H9 (cell line): Measurements from ENCODE around the gene SFXN1. TPM values are rescaled to one million over a fixed set of nuclear protein-coding genes. Genes with fewer than 3 reads are reported as not detected.

Experiments used
- DNase-seq: peaks from one replicate; pipeline ENCODE4 v3.0.0-alpha.2; 2017
- H2AFZ ChIP-seq: one replicate; pipeline ENCODE4 v1.6.1; 2013; ENCODE audit warnings: mild to moderate bottlenecking, low read length, control low read depth, moderate library complexity
- H2AK5ac ChIP-seq: 2 replicates; pipeline ENCODE4 v1.6.1; 2013; ENCODE audit warnings: low read length, control low read depth, mixed read lengths; ENCODE audit not compliant: insufficient read length
- H2BK120ac ChIP-seq: one replicate; pipeline ENCODE4 v1.6.1; 2013; ENCODE audit warnings: low read depth, mild to moderate bottlenecking, low read length, control low read depth, inconsistent platforms; ENCODE audit not compliant: poor library complexity, severe bottlenecking
- H2BK12ac ChIP-seq: 2 replicates; pipeline ENCODE4 v1.6.1; 2013; ENCODE audit warnings: low read length, control low read depth, mixed read lengths, low read depth; ENCODE audit not compliant: insufficient read length
- H2BK15ac ChIP-seq: 2 replicates; pipeline ENCODE4 v1.6.1; 2013; ENCODE audit warnings: low read depth, low read length, control low read depth
- H2BK20ac ChIP-seq: one replicate; pipeline ENCODE4 v1.6.1; 2013; ENCODE audit warnings: low read depth, mild to moderate bottlenecking, low read length, control low read depth, inconsistent platforms; ENCODE audit not compliant: poor library complexity, severe bottlenecking
- H2BK5ac ChIP-seq: 2 replicates; pipeline ENCODE4 v1.6.1; 2013; ENCODE audit warnings: low read length, control low read depth, mixed read lengths; ENCODE audit not compliant: insufficient read length
- H3K14ac ChIP-seq: 2 replicates; pipeline ENCODE4 v1.6.1; 2013; ENCODE audit warnings: low read length, control low read depth; ENCODE audit not compliant: insufficient read depth
- H3K18ac ChIP-seq: 2 replicates; pipeline ENCODE4 v1.6.1; 2013; ENCODE audit warnings: low read depth, mild to moderate bottlenecking, mixed read lengths, low read length, control low read depth; ENCODE audit not compliant: insufficient read length
- H3K23ac ChIP-seq: 2 replicates; pipeline ENCODE4 v1.6.1; 2013; ENCODE audit warnings: low read length, control low read depth, mixed read lengths, low read depth; ENCODE audit not compliant: insufficient read length
- H3K23me2 ChIP-seq: 2 replicates; pipeline ENCODE4 v1.6.1; 2013; ENCODE audit warnings: low read depth, mild to moderate bottlenecking, mixed read lengths, low read length, control low read depth; ENCODE audit not compliant: insufficient read length, poor library complexity, severe bottlenecking
- H3K27ac ChIP-seq: 2 replicates; pipeline ENCODE4 v1.5.1; 2013; ENCODE audit warnings: low read length, control low read depth, mixed read lengths, low read depth; ENCODE audit not compliant: insufficient read length
- H3K27me3 ChIP-seq: 2 replicates; pipeline ENCODE4 v1.6.1; 2013; ENCODE audit warnings: low read length, control low read depth, inconsistent platforms; ENCODE audit not compliant: insufficient read depth
- H3K4ac ChIP-seq: 2 replicates; pipeline ENCODE4 v1.6.1; 2013; ENCODE audit warnings: low read depth, mild to moderate bottlenecking, control low read depth, inconsistent platforms, low read length, moderate library complexity
- H3K4me1 ChIP-seq: 2 replicates; pipeline ENCODE4 v1.6.1; 2013; ENCODE audit warnings: low read length, control low read depth, inconsistent platforms; ENCODE audit not compliant: insufficient read depth
- H3K4me2 ChIP-seq: 2 replicates; pipeline ENCODE4 v1.6.1; 2013; ENCODE audit warnings: low read length, control low read depth, mixed read lengths; ENCODE audit not compliant: insufficient read length, insufficient read depth
- H3K56ac ChIP-seq: 2 replicates; pipeline ENCODE4 v1.6.1; 2013; ENCODE audit warnings: low read depth, mild to moderate bottlenecking, mixed read lengths, low read length, control low read depth; ENCODE audit not compliant: insufficient read length
- H3K79me1 ChIP-seq: 2 replicates; pipeline ENCODE4 v1.6.1; 2013; ENCODE audit warnings: low read depth, mild to moderate bottlenecking, moderate library complexity, low read length, control low read depth, inconsistent platforms; ENCODE audit not compliant: insufficient read depth, poor library complexity, severe bottlenecking
- H3K79me2 ChIP-seq: 2 replicates; pipeline ENCODE4 v1.6.1; 2013; ENCODE audit warnings: low read length, control low read depth, inconsistent platforms; ENCODE audit not compliant: insufficient read depth
- H3K9ac ChIP-seq: 2 replicates; pipeline ENCODE4 v1.6.1; 2013; ENCODE audit warnings: low read length, control low read depth, mixed read lengths; ENCODE audit not compliant: insufficient read length; ENCODE audit errors: extremely low read depth
- H3K9me3 ChIP-seq: one replicate; pipeline ENCODE4 v1.6.1; 2013; ENCODE audit warnings: low read depth, low read length, inconsistent platforms; ENCODE audit not compliant: control insufficient read depth
- H3T11ph ChIP-seq: one replicate; pipeline ENCODE4 v1.6.1; 2013; ENCODE audit warnings: mild to moderate bottlenecking, low read length, control low read depth, inconsistent platforms
- H4K20me1 ChIP-seq: one replicate; pipeline ENCODE4 v1.6.1; 2013; ENCODE audit not compliant: control insufficient read depth, insufficient read length, insufficient read depth
- H4K5ac ChIP-seq: 2 replicates; pipeline ENCODE4 v1.6.1; 2013; ENCODE audit warnings: low read depth, mild to moderate bottlenecking, mixed read lengths, low read length, control low read depth; ENCODE audit not compliant: insufficient read length
- H4K8ac ChIP-seq: replicated peaks from 2 replicates; pipeline ENCODE4 v1.6.1; 2013; ENCODE audit warnings: low read length, control low read depth, mixed read lengths, low read depth; ENCODE audit not compliant: insufficient read length
- H4K91ac ChIP-seq: 2 replicates; pipeline ENCODE4 v1.6.1; 2013; ENCODE audit warnings: low read depth, mild to moderate bottlenecking, moderate library complexity, mixed read lengths, low read length, control low read depth; ENCODE audit not compliant: insufficient read length
- H3K27ac Mint-ChIP-seq, 3 experiments: 2 replicates in 2 of 3; 3 replicates in 1 of 3; pipeline ENCODE4 v1.8.0; 2020 to 2021; ENCODE audit warnings: mixed read lengths in 3 of 3, mild to moderate bottlenecking in 1 of 3, moderate library complexity in 1 of 3
- H3K27me3 Mint-ChIP-seq: 2 replicates; pipeline ENCODE4 v1.8.0; 2021; ENCODE audit warnings: low read depth, mild to moderate bottlenecking, moderate library complexity, mixed read lengths
- H3K36me3 Mint-ChIP-seq, 3 experiments: 2 replicates in 2 of 3; 3 replicates in 1 of 3; pipeline ENCODE4 v1.8.0; 2020 to 2021; ENCODE audit warnings: low read depth in 3 of 3, mixed read lengths in 3 of 3; ENCODE audit not compliant: insufficient read depth in 1 of 3
- H3K4me1 Mint-ChIP-seq, 2 experiments: 2 replicates each; pipeline ENCODE4 v1.8.0; 2020; ENCODE audit warnings: mixed read lengths in 2 of 2
- H3K4me3 Mint-ChIP-seq, 2 experiments: 2 replicates in 1 of 2; 3 replicates in 1 of 2; pipeline ENCODE4 v1.8.0; 2020 to 2021; ENCODE audit warnings: mild to moderate bottlenecking in 2 of 2, mixed read lengths in 2 of 2, moderate library complexity in 1 of 2
- H3K9me3 Mint-ChIP-seq, 2 experiments: 2 replicates in 1 of 2; 3 replicates in 1 of 2; pipeline ENCODE4 v1.8.0; 2020; ENCODE audit warnings: mild to moderate bottlenecking in 2 of 2, mixed read lengths in 2 of 2, moderate library complexity in 1 of 2
- CTCF ChIP-seq: fragments of 200-600 bp; sonication (generic); conservative IDR thresholded peaks from 3 replicates; pipeline ENCODE4 v1.8.0; 2021; ENCODE audit warnings: antibody characterized with exemption, mild to moderate bottlenecking
- WGBS: extraction: QIAGEN DNeasy Blood & Tissue Kit; methylation state at CpG from one replicate; pipeline ENCODE4 v1.1.7; 2013; ENCODE audit warnings: missing lambda C conversion rate, low lambda C conversion rate, mixed read lengths; ENCODE audit not compliant: insufficient read length; ENCODE audit errors: extremely low coverage; 5-methylcytosine and 5-hydroxymethylcytosine counted together
- total RNA-seq: library from RNA; stranded (reverse); gene quantifications from 2 replicates; pipeline ENCODE4 v1.2.1, GENCODE V29; 2021

The SFXN1 gene
- total RNA-seq, 1 experiment from 2014 or later, result 99.2 TPM

- no peaks in the 10 kb centered on the region for H3K4me1 Mint-ChIP-seq
- H3K79me2 ChIP-seq, result no peaks in the 10 kb centered on the region
- no peak overlapping the region for H2BK5ac ChIP-seq
- no peak overlapping the region for H3K23ac ChIP-seq
- no peak overlapping the region for H2BK15ac ChIP-seq
- no peak overlapping the region for H3T11ph ChIP-seq
- no peak overlapping the region for H3K27ac Mint-ChIP-seq
- H3K18ac ChIP-seq, result no peak overlapping the region
- H3K14ac ChIP-seq, result no peak overlapping the region
- no peaks in the 10 kb centered on the region for H3K9me3 Mint-ChIP-seq
- H2BK20ac ChIP-seq, result no peak overlapping the region
- no peak overlapping the region for H3K27ac ChIP-seq
- H2BK120ac ChIP-seq, result no peak overlapping the region
- H3K27me3 ChIP-seq, result no peaks in the 10 kb centered on the region
- DNase-seq, result no peak
- no peak overlapping the region for H4K91ac ChIP-seq
- H3K79me1 ChIP-seq, result no peaks in the 10 kb centered on the region
- no peaks in the 10 kb centered on the region for H3K4me1 ChIP-seq
- no peaks in the 10 kb centered on the region for H3K23me2 ChIP-seq
- H3K27me3 Mint-ChIP-seq, result peaks cover 1% of the 10 kb centered on the region; the same call in 1 of the 2 replicates
- H4K5ac ChIP-seq, result no peak overlapping the region
- no peaks in the 10 kb centered on the region for H4K20me1 ChIP-seq
- H3K4me3 Mint-ChIP-seq, result no peak overlapping the region
- peaks cover 50 to 88% (median 81%) of the 10 kb centered on the region in 3 experiments for H3K36me3 Mint-ChIP-seq
- H2AFZ ChIP-seq, result no peak overlapping the region
- no peaks in the 10 kb centered on the region for H3K9me3 ChIP-seq
- no peak overlapping the region for H2BK12ac ChIP-seq
- H3K4me2 ChIP-seq, result no peak overlapping the region
- no peak overlapping the region for H3K9ac ChIP-seq
- H4K8ac ChIP-seq, result no peak overlapping the region
- no peak overlapping the region for H2AK5ac ChIP-seq
- H3K4ac ChIP-seq, result no peak overlapping the region
- H3K56ac ChIP-seq, result no peak overlapping the region
- TF ChIP-seq CTCF, result no peak
- no CpG with 5 or more reads among the region's 2 CpGs for WGBS
Observed at GRCh38 chr5:175519006-175519405, 40.6 kb downstream of the SFXN1 start.
